ENCODE results near the gene IPPK.

GRCh38 chr9:92658611-92659010 is 11.3 kb downstream of the IPPK start:
- TF ChIP-seq CTCF (IDR thresholded peaks at IDR 0.05; ENCODE audit: low read depth, low read length, poor library complexity, severe bottlenecking) (no peak), EZH2phosphoT487 (IDR thresholded peaks at IDR 0.05; ENCODE audit: borderline replicate concordance, low read length) (no peak)

Data from DOHH2 (cell line).